ENCODE results near the gene IDUA. TPM values are rescaled to one million over a fixed set of nuclear protein-coding genes. Genes with fewer than 3 reads are reported as not detected.

Gene IDUA
- total RNA-seq, 2 donors from 2014 or later = 22.4 to 25.6 TPM

GRCh38 chr4:1015746-1016145 is 28.9 kb downstream of the IDUA start:
- Mint-ChIP-seq H3K27me3 (ENCODE audit: insufficient read depth) (peaks cover 3% of the 10 kb centered on the region), H3K9me3 (no peaks in the 10 kb centered on the region), H3K36me3 (ENCODE audit: low read depth) (peaks cover 8% of the 10 kb centered on the region), H3K4me3 (no peak overlapping the region), H3K4me1 (peaks cover 12% of the 10 kb centered on the region), H3K27ac (no peak overlapping the region)
- H3K27me3 ChIP-seq (ENCODE audit: control insufficient read depth, insufficient read depth, low read length, poor library complexity, severe bottlenecking) = peaks cover 4% of the 10 kb centered on the region
- no peak for DNase-seq
- H3K4me3 ChIP-seq (ENCODE audit: low read length) = no peak overlapping the region
- H3K36me3 ChIP-seq (ENCODE audit: control insufficient read depth, insufficient read depth, low read length) = peaks cover 8% of the 10 kb centered on the region
- no peaks in the 10 kb centered on the region for H3K9me3 ChIP-seq (ENCODE audit: control insufficient read depth, low read length)
- peaks cover 15% of the 10 kb centered on the region for H3K4me1 ChIP-seq (ENCODE audit: control insufficient read depth, insufficient read depth, low read length)
- TF ChIP-seq, protein P1, sequence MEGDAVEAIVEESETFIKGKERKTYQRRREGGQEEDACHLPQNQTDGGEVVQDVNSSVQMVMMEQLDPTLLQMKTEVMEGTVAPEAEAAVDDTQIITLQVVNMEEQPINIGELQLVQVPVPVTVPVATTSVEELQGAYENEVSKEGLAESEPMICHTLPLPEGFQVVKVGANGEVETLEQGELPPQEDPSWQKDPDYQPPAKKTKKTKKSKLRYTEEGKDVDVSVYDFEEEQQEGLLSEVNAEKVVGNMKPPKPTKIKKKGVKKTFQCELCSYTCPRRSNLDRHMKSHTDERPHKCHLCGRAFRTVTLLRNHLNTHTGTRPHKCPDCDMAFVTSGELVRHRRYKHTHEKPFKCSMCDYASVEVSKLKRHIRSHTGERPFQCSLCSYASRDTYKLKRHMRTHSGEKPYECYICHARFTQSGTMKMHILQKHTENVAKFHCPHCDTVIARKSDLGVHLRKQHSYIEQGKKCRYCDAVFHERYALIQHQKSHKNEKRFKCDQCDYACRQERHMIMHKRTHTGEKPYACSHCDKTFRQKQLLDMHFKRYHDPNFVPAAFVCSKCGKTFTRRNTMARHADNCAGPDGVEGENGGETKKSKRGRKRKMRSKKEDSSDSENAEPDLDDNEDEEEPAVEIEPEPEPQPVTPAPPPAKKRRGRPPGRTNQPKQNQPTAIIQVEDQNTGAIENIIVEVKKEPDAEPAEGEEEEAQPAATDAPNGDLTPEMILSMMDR (conservative IDR thresholded peaks at IDR 0.05) = no peak
- H3K9ac ChIP-seq (ENCODE audit: extremely low read depth, low read length, poor library complexity, severe bottlenecking) = no peak overlapping the region
- no peak overlapping the region for H3K27ac ChIP-seq (ENCODE audit: low read depth, low read length)
- WGBS, 2 experiments (ENCODE audit: insufficient coverage in 1 of 2, insufficient read length in 1 of 2) = 93 to 100% methylated on average over 6 to 10 of the region's 10 CpGs

DNA sequence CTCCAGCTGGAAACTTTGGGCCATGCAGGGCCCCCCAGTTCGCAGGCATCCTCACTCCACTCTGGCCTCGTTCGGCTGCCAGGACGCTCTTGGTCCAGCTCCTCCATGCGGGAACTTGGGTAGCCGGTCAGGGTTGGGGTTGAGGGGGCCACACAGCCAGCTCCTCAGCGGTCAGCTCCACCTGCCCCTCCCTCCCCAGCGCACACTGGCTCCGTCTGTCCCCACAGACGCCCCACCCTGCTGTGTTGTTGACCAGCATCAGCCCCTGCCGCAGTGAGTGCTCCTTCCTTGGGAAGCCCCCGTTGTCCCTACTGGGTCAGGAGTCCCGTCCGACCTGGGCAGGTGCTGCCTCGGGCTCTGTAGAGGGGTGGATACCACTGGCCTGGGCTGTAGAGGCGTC is 30.4 kb downstream of the IDUA start:
- Histone ChIP-seq H3K4me3 (ENCODE audit: low read length) (no peak overlapping the region), H3K9me3 (ENCODE audit: control insufficient read depth, low read length) (no peaks in the 10 kb centered on the region), H3K36me3 (ENCODE audit: control insufficient read depth, insufficient read depth, low read length) (peaks cover 8% of the 10 kb centered on the region), H3K9ac (ENCODE audit: extremely low read depth, low read length, poor library complexity, severe bottlenecking) (no peak overlapping the region), H3K27me3 (ENCODE audit: control insufficient read depth, insufficient read depth, low read length, poor library complexity, severe bottlenecking) (no peaks in the 10 kb centered on the region), H3K27ac (ENCODE audit: low read depth, low read length) (no peak overlapping the region), H3K4me1 (ENCODE audit: control insufficient read depth, insufficient read depth, low read length) (peaks cover 15% of the 10 kb centered on the region)
- H3K9me3 Mint-ChIP-seq = no peaks in the 10 kb centered on the region
- peaks cover 12% of the 10 kb centered on the region for H3K4me1 Mint-ChIP-seq
- peak overlapping the region; percentile 26 for H3K27ac Mint-ChIP-seq
- TF ChIP-seq, protein P1 (conservative IDR thresholded peaks at IDR 0.05) = no peak
- no peak for DNase-seq
- H3K36me3 Mint-ChIP-seq (ENCODE audit: low read depth) = peaks cover 8% of the 10 kb centered on the region
- H3K4me3 Mint-ChIP-seq = no peak overlapping the region
- no peaks in the 10 kb centered on the region for H3K27me3 Mint-ChIP-seq (ENCODE audit: insufficient read depth)
- 77 to 84% methylated on average over 4 to 16 of the region's 16 CpGs for WGBS, 2 experiments (ENCODE audit: insufficient coverage in 1 of 2, insufficient read length in 1 of 2)

GRCh38 chr4:1017706-1018105 is 30.9 kb downstream of the IDUA start:
- WGBS, 2 experiments (ENCODE audit: insufficient coverage in 1 of 2, insufficient read length in 1 of 2) = 87 to 90% methylated on average over 8 to 15 of the region's 15 CpGs
- Mint-ChIP-seq H3K36me3 (ENCODE audit: low read depth) (peaks cover 8% of the 10 kb centered on the region), H3K27me3 (ENCODE audit: insufficient read depth) (no peaks in the 10 kb centered on the region), H3K9me3 (no peaks in the 10 kb centered on the region), H3K4me3 (no peak overlapping the region), H3K27ac (peak overlapping the region; percentile 55), H3K4me1 (peaks cover 12% of the 10 kb centered on the region)
- H3K9me3 ChIP-seq (ENCODE audit: control insufficient read depth, low read length) = no peaks in the 10 kb centered on the region
- no peak overlapping the region for H3K27ac ChIP-seq (ENCODE audit: low read depth, low read length)
- H3K4me1 ChIP-seq (ENCODE audit: control insufficient read depth, insufficient read depth, low read length) = peaks cover 15% of the 10 kb centered on the region
- H3K4me3 ChIP-seq (ENCODE audit: low read length) = no peak overlapping the region
- no peaks in the 10 kb centered on the region for H3K27me3 ChIP-seq (ENCODE audit: control insufficient read depth, insufficient read depth, low read length, poor library complexity, severe bottlenecking)
- H3K36me3 ChIP-seq (ENCODE audit: control insufficient read depth, insufficient read depth, low read length) = peaks cover 8% of the 10 kb centered on the region
- no peak overlapping the region for H3K9ac ChIP-seq (ENCODE audit: extremely low read depth, low read length, poor library complexity, severe bottlenecking)
- no peak for DNase-seq
- TF ChIP-seq, protein P1 (conservative IDR thresholded peaks at IDR 0.05) = no peak
